ENCODE measurements around the gene PCDHB16. TPM values are rescaled to one million over a fixed set of nuclear protein-coding genes. Genes with fewer than 3 reads are reported as not detected.
"Not testable (repeated sequence)": the region's sequence is repeated elsewhere in the genome, so short reads cannot be mapped to it uniquely, and the experiment has no call there.

The PCDHB16 gene
- total and polyA plus RNA-seq, 9 donors, result 3.1 to 11.1 (median 6.6) TPM

GRCh38 chr5:141186897-141187512, 4.8 kb downstream of the PCDHB16 start, which contains the start of gene PCDHB9:
PCDHB9 (plus strand) TSS chr5:141187161; CDS start chr5:141187319, 158 bp downstream.
- peak in 1 of 5 donors; percentile 33 for DNase-seq
- no peak within 1 kb of the TSS for H3K27ac ChIP-seq
- 12 to 23% (median 17%) methylated on average over 9 of the region's 9 CpGs for WGBS, 3 donors
- H3K27me3 ChIP-seq, result no peaks in the 10 kb centered on the region
- peaks cover 0 to 24% of the 10 kb centered on the region in 2 donors for H3K9me3 ChIP-seq
- H3K4me3 ChIP-seq, result no peak within 1 kb of the TSS
- no peak for TF ChIP-seq POLR2A (IDR thresholded peaks at IDR 0.05)
- no peak for TF ChIP-seq CTCF (IDR thresholded peaks at IDR 0.05)
- TF ChIP-seq EP300 (IDR thresholded peaks at IDR 0.05), result no peak
- H3K4me1 ChIP-seq (ENCODE audit: insufficient read depth), result no peaks in the 10 kb centered on the region
- intact Hi-C loops (cut with DNase I), result no loop called here
- H3K36me3 ChIP-seq, result no peaks in the 10 kb centered on the region

- intact Hi-C loops (cut with DNase I); H3K4me1 ChIP-seq (ENCODE audit: insufficient read depth); H3K36me3 ChIP-seq; H3K27me3 ChIP-seq; DNase-seq; H3K27ac ChIP-seq; H3K4me3 ChIP-seq: not testable (repeated sequence)
- H3K9me3 ChIP-seq, result peaks cover 0 to 22% of the 10 kb centered on the region in 2 donors
- WGBS, 3 donors, result 23 to 34% (median 28%) methylated on average over 11 to 32 of the region's 37 CpGs
These were observed 6.5 kb downstream of the PCDHB16 start for GRCh38 chr5:141188682-141189081.

GRCh38 chr5:141189131-141189530, 6.9 kb downstream of the PCDHB16 start:
- H3K27ac ChIP-seq; H3K36me3 ChIP-seq; intact Hi-C loops (cut with DNase I); DNase-seq; H3K27me3 ChIP-seq; H3K4me3 ChIP-seq; H3K4me1 ChIP-seq (ENCODE audit: insufficient read depth): not testable (repeated sequence)
- 22 to 38% (median 27%) methylated on average over 19 to 35 of the region's 35 CpGs for WGBS, 3 donors
- peaks cover 0 to 21% of the 10 kb centered on the region in 2 donors for H3K9me3 ChIP-seq

GRCh38 chr5:141192110-141192725, 10.0 kb downstream of the PCDHB16 start, which contains the start of gene PCDHB10:
PCDHB10 (plus strand) TSS chr5:141192353; CDS start chr5:141192553, 200 bp downstream.
- Histone ChIP-seq H3K4me1 (ENCODE audit: insufficient read depth) (no peaks in the 10 kb centered on the region), H3K36me3 (no peaks in the 10 kb centered on the region), H3K27me3 (no peaks in the 10 kb centered on the region), H3K9me3 (peaks cover 0 to 10% of the 10 kb centered on the region in 2 donors), H3K27ac (no peak within 1 kb of the TSS), H3K4me3 (no peak within 1 kb of the TSS)
- no peak for TF ChIP-seq CTCF (IDR thresholded peaks at IDR 0.05)
- intact Hi-C loops (cut with DNase I), result no loop called here
- no peak for DNase-seq
- WGBS, 3 donors, result 4 to 12% (median 7%) methylated on average over 10 of the region's 10 CpGs

- H3K9me3 ChIP-seq; intact Hi-C loops (cut with DNase I); H3K27ac ChIP-seq; H3K36me3 ChIP-seq; H3K27me3 ChIP-seq; H3K4me3 ChIP-seq; H3K4me1 ChIP-seq (ENCODE audit: insufficient read depth); DNase-seq: not testable (repeated sequence)
- WGBS, 3 donors, result 18 to 39% (median 24%) methylated on average over 19 to 26 of the region's 37 CpGs
These were observed 12.1 kb downstream of the PCDHB16 start for GRCh38 chr5:141194332-141194731.

GRCh38 chr5:141196363-141196762, 14.2 kb downstream of the PCDHB16 start:
- no peaks in the 10 kb centered on the region for H3K27me3 ChIP-seq
- WGBS, 3 donors, result 42 to 63% (median 56%) methylated on average over 3 of the region's 3 CpGs
- TF ChIP-seq EP300 (IDR thresholded peaks at IDR 0.05) (no peak), POLR2A (IDR thresholded peaks at IDR 0.05) (no peak), CTCF (IDR thresholded peaks at IDR 0.05) (no peak)
- no peak overlapping the region for H3K4me3 ChIP-seq
- intact Hi-C loops (cut with DNase I), result no loop called here
- no peaks in the 10 kb centered on the region for H3K36me3 ChIP-seq
- DNase-seq, result no peak
- peaks cover 6 to 10% of the 10 kb centered on the region in 2 donors for H3K9me3 ChIP-seq
- no peak overlapping the region for H3K27ac ChIP-seq
- no peaks in the 10 kb centered on the region for H3K4me1 ChIP-seq (ENCODE audit: insufficient read depth)
